Measurements from ENCODE around the gene FGF2. TPM values are rescaled to one million over a fixed set of nuclear protein-coding genes. Genes with fewer than 3 reads are reported as not detected.

FGF2 gene
- polyA plus RNA-seq, 4 donors, result 9.3 to 12.7 (median 10.2) TPM

DNA sequence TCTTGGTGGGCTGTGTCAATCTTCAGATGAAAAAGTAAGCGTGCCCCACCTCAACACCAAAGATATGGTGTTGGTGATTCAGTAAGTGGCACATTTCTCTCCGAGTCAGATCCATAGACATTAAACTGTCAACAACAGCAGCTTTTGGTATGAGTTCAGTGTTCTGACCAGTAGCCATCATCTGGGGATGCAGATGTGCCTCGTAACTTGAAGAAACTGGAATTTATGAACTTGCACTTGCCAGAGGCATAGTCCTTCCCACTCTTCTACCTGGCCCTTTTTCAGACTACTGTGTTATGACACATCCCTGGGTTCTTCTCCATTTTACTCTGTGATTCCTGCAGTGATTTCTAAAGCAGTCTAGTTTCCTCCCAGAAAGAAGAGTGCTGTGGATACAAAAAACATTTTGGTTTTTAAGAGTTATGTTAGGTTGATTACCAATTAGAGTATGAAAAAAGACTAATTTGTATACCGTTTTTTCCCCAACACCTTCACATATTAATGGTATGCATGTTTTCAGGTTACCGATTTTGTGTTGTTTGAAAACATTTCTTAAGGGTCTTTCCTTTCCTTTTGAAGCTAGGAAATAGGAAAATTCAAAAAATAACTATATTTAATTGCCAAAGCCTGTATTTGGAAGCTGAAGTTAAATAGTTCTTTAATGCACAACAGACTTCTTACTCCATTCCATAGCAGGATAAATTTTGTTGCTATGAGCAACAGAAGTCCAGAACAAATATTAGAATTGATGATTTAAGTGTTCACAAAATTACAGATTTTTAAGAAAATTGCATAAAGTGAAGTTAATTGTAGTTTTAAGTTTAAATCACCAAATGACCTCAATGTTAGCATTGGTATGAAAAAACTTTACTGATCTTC, 56.5 kb downstream of the FGF2 start:
- no peak for DNase-seq (ENCODE audit: low read depth in 4 of 4, low spot score in 3 of 4)

DNA sequence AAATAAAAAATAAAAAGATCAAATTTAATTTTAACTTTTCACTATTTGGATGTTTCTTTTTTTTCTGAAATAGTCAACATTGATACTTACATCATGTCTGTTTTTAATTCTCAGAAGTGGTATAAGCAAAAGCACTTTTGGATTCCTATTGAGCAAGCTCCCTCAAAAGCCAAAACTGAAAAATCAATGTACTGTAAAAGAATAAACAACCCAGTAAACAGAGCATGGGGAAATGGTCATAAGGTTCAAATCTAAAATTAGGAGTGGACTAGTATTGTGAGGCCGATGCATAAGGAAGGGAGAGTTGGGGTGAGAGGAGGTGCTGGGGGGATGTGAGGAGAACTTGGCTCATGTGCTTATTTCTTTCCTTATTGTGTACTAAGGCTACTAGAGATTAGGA, 57.9 kb downstream of the FGF2 start:
- no peak for DNase-seq (ENCODE audit: low read depth in 4 of 4, low spot score in 3 of 4)

DNA sequence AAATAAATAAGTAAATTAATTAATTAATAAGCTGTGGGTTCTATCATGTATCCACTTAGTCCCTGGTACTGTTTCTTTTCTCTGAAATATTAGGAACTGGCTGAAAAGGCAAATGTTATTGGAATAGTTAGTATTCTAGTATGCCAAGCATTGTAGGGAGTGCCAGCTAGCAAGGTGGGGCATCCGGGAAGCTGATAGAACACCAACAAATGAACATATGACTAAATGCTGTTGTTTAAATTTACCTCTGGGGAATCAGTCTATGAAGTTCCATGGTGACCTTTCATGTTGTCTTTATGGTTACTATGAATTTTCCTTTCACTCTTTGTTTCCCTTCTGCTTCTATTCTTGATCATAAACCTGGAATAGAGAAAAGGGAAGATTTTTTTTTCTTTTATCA, 63.1 kb downstream of the FGF2 start:
- DNase-seq (ENCODE audit: low read depth in 4 of 4, low spot score in 3 of 4), result no peak

DNA sequence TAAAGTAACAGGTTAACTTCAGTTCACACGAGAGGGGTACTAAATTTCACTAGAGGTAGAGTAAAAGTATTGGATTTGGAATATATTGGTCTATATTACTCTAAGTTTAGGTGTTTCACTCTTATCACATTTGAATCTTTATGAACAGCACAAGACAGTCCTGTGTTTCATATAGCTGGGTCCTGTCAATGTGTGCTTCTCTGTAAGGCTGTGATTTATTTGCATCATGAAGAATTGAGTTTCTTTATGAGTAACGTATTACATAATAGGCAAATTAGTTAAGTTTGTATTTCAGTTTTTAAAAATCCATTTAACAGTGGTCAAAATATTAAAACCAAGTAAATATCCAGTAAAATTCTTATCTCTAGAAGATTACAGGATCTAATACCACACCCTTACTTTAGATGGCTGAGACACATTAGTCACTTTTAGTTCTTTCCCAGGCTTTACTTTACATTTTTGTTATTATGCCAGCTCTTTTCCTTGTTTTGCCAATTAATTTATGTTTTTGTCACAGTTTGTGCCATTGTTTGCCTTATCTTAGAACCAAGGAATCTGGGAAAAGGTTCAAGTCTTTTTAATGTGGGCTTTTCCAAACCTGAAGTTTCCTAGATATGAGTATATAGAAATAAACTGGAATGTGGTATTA, 63.6 kb downstream of the FGF2 start:
- DNase-seq (ENCODE audit: low read depth in 4 of 4, low spot score in 3 of 4), result no peak

DNA sequence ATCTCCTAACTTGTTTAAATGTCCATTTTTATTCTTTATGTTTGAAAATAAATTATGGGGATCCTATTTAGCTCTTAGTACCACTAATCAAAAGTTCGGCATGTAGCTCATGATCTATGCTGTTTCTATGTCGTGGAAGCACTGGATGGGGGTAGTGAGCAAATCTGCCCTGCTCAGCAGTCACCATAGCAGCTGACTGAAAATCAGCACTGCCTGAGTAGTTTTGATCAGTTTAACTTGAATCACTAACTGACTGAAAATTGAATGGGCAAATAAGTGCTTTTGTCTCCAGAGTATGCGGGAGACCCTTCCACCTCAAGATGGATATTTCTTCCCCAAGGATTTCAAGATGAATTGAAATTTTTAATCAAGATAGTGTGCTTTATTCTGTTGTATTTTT, 68.2 kb downstream of the FGF2 start:
- DNase-seq (ENCODE audit: low read depth in 4 of 4, low spot score in 3 of 4), result no peak

DNA sequence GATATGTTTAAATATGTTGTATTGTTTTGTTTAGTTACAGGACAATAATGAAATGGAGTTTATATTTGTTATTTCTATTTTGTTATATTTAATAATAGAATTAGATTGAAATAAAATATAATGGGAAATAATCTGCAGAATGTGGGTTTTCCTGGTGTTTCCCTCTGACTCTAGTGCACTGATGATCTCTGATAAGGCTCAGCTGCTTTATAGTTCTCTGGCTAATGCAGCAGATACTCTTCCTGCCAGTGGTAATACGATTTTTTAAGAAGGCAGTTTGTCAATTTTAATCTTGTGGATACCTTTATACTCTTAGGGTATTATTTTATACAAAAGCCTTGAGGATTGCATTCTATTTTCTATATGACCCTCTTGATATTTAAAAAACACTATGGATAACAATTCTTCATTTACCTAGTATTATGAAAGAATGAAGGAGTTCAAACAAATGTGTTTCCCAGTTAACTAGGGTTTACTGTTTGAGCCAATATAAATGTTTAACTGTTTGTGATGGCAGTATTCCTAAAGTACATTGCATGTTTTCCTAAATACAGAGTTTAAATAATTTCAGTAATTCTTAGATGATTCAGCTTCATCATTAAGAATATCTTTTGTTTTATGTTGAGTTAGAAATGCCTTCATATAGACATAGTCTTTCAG, 68.8 kb downstream of the FGF2 start:
- DNase-seq (ENCODE audit: low read depth in 4 of 4, low spot score in 3 of 4), result no peak

DNA sequence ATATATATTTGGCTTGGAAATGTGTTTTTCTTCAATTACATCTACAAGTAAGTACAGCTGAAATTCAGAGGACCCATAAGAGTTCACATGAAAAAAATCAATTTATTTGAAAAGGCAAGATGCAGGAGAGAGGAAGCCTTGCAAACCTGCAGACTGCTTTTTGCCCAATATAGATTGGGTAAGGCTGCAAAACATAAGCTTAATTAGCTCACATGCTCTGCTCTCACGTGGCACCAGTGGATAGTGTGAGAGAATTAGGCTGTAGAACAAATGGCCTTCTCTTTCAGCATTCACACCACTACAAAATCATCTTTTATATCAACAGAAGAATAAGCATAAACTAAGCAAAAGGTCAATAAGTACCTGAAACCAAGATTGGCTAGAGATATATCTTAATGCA, 69.6 kb downstream of the FGF2 start:
- no peak for DNase-seq (ENCODE audit: low read depth in 4 of 4, low spot score in 3 of 4)

DNA sequence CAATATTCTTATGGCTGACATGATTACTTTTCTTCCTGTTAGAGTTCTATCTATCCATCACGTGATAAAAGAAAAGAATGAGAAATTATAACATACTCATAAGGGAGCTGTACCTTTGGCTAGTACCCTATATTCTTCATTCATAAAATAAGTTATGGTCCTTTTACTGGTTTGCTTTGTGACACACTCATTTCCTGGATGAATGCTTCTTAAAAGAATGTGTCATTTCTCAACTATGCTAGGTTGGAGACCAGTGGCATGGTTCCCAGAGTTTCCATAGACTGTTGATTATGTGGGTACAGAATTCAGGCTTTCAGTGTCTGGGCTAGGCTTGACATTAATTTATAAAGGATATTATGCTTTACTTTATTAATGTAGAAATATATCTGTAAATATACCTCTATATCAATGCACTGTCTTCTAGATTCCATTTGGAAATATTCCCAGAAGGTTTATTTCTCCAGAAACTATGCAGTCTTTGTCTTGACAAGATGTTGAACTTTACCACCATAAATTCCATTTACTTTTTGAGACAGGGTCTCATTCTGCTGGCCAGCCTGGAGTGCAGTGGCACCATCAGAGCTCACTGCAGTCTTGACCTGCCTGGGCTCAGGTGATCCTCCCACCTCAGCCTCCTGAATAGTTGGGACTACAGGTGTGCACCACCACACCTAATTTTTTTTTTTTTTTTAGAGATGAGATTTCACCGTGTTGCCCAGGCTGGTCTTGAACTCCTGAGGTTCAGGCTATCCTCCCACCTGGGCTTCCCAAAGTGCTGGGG, 71.9 kb downstream of the FGF2 start:
- no peak for DNase-seq (ENCODE audit: low read depth in 4 of 4, low spot score in 3 of 4)

DNA sequence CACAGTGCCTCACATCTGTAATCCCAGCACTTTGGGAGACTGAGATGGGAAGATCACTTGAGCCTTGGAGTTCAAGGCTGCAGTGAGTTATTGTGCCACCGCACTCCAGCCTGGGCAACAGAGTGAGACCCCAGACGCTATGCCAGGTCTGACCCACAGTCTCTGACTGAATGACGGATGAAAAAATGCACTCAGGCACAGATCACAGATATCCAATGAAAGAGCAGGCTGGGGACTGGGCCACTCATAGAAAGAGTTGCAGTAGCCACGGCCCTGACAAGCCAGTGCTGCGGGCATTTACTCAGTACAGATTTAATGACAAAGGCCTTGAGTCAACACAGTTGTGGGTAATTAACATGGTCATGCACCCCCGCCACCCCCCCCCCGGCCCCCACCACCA, 73.1 kb downstream of the FGF2 start:
- no peak for DNase-seq (ENCODE audit: low read depth in 4 of 4, low spot score in 3 of 4)

DNA sequence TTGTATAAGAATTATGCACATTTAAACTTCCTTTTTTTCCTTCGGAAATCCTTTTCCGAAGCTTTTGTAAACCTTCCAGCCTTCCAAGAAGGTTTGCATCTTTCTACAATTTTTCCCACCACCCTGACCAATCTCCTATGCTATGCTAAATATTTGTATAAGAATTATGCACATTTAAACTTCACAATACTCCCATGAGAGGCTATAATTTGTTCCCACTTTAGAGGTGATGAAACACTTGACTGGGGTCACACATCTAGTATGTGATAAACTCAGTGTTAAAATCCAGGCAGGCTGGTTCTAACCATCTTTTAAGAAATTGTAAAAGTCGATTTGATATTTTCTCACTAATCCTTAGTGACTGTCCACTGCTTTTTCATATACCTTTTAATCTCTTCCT, 73.7 kb downstream of the FGF2 start:
- no peak for DNase-seq (ENCODE audit: low read depth in 4 of 4, low spot score in 3 of 4)

DNA sequence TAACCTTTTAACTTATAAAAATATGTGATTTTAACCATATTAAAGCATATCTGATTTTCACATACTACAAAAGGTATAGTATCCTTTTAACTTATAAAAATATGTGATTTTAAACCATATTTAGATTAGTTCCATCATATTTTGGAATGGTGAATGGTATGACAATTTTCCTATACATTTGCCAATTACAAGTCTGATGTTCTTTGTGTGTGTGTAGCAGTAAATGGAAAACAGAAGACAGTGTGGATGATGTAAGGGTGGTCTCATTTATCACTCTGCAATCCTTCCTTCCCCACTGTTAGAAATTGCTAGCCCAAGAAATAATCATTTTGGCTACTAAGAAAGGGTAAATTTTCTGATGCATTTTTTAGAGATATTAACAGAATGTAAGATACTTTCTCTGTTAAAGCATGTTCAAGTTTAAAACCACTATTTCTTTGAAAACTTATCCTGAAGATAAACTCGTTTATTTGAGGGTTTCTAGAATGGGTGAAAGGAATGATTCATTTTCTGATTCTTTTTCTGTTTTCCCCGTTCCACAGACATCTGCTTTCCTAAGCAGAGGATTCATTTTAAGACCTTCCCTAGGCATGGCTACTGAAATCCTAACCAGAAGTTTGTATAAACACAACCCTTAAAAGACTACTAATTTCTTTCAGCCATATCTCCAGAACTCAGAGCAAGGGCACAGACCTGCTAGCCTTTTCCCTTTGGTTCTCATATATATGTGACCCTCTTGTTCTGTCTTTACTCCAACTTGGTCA, 74.8 kb downstream of the FGF2 start:
- no peak for DNase-seq (ENCODE audit: low read depth in 4 of 4, low spot score in 3 of 4)

DNA sequence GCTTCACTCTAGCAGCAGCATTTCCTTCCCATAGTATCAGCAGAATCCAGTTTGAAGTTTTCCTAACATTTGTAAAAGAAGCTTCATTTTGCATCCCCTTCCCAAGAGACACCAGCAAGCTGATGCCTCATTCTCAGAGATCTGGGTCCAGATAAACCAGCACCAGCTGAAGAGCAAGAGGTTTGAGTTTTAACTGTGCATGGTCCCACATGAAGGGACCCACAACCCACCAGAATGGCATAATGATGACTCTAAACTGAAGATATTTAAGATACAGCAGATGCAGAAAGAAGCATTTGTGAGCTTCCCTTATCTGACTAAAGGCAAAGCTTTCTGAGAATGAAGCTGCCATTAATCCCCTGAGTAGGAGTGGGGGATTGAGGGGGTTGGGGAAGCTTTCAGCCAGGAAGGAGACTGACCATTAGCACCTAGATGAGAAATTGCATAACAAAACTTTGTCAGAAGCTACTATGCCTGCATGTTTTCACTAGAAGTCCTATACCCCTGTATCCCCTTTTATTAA, 77.2 kb downstream of the FGF2 start:
- DNase-seq (ENCODE audit: low read depth in 4 of 4, low spot score in 3 of 4), result no peak

DNA sequence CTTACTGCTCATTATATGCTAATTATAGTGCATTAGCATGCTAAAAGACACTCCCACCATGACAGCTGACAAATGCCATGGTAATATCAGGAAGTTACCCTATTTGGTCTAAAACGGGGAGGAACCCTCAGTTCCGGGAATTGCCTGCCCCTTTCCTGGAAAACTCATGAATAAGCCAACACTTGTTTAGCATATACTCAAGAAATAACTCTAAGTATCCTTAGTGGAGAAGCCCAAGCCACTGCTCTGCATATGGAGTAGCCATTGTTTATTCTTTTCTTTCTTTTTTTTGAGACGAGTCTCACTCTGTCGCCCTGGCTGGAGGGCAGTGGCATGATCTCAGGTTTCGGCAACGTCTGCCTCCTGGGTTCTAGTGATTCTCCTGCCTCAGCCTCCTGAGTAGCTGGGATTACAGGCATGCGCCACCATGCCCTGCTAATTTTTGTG, 80.3 kb downstream of the FGF2 start:
- no peak for DNase-seq (ENCODE audit: low read depth in 4 of 4, low spot score in 3 of 4)

DNA sequence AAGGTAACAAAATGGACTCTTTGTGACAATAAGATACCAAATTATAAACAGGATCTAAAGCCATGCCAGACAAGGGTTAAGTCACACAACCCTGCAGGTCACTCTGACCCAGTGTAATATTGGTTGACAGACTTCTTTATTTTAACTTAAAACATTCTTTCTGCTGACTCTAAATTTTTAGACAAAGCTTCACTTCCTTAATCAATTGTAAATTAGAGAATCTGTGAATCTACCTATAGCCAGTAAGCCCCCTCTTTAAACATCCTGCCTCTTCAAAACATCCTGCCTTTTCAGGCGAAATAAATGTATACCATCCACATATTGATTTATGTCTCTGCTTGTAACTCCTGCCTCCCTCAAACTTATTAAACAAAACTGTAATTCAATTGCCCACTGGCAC, 81.6 kb downstream of the FGF2 start:
- no peak for DNase-seq (ENCODE audit: low read depth in 4 of 4, low spot score in 3 of 4)

DNA sequence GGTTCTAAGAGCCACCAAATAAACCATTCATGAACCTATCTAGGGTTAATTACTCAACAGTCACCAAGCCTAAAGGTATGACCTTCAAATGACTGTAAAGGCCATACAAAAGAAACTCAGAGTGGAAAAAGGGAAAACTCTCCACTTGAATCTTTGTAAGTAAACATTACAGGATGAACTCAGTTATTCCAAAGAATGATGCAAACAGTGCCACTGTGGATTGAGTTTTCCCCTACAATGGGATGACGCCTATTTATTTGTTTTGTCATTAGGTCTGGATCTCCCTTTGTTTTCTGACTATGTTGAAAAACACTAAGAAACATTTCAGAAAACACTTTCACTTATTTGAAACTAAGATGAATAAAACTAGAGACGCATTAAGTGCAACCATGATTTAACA, 83.1 kb downstream of the FGF2 start:
- no peak for DNase-seq (ENCODE audit: low read depth in 4 of 4, low spot score in 3 of 4)

DNA sequence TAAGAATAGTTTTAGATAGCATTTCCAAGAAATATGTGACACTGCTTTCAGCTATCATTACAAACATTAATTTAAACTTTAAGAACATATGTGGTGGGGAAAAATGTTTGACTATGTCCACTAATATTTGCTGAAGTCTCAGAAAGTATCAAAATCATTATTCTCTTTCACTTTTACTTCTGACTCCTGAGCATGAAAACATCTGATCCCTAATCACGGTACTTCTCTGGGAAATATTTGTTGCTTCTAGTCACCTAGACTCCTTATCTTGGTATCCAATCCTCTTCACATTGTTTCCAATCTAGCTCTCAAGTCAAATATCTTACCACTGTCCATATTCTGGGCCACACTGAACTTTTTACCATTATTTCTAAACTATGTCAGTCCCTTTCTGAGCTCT, 85.0 kb downstream of the FGF2 start:
- no peak for DNase-seq (ENCODE audit: low read depth in 4 of 4, low spot score in 3 of 4)

DNA sequence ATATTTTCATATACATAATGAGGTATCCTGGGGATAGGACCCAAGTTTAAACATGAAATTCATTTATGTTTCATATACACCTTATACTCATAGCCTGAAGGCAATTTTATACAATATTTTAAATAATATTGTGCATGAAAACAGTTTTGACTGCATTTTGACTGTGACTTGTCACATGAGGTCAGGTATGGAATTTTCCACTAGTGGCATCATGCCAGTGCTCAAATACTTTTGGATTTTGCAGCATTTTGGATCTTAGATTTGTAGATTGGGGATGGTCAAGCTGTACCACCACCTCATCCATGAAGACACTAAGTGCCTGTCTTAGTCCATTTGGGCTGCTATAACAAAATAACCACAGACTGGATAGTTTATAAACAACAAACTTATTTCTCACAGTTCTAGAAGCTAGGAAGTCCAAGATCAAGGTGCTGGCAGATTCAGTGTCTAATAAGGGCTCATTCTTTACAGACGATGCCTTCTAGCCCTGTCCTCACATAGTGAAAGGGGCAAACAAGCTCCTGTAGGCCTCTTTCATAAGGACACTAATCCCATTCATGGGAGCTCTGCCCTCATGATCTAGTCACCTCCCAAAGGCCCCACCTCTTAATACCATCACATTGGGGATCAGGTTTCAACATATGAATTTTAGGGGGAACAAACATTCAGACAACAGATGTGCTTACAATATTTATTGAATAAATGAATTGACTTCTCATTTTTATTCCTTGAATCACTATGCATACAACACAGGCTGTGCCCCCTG, 86.4 kb downstream of the FGF2 start:
- no peak for DNase-seq (ENCODE audit: low read depth in 4 of 4, low spot score in 3 of 4)

DNA sequence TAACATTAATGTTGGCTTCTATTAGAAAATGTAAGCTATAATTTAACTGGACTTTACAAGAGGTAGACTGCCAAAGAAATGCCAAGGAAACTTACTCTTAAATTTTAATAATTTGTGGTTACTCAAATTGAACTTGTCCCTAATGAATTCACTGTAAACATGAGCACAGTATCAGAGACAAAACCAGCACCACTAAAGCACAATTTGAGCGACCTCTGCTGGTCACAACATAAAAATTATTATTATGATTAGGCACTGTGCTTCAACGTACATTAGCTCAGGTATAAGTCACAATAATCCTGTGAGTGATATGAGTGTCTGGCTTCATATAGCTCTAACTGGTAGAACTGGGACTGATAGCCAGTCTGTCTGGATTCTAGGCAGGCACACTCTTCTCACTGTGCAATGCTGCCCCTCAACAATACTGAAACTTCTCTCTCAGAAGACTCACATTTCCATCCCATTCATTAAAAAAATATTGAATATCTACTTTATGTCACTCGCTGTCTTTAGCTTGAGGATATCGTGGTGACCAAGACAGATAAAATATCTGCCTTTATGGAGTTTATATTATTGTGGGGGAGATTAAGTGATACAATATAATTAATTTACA, 87.8 kb downstream of the FGF2 start:
- DNase-seq (ENCODE audit: low read depth in 4 of 4, low spot score in 3 of 4), result no peak

DNA sequence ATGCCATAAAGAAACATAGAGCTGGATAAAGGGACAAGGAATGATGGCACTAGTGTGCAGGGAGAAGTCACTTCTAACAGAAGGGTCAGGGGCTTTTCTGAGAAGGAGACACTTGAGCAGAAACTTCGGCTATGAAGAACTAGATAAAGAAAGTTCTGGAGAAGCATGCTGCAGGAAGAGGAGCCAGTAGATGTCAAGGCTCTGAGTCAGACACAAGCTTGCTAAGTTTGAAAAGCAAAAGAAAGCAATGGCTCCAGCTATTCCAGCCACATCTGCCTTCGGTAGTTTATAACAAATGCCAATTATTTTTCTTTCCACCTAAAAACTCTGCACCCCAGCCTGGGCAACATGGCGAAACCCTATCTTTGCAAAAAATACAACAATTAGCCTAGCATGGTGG, 88.3 kb downstream of the FGF2 start:
- no peak for DNase-seq (ENCODE audit: low read depth in 4 of 4, low spot score in 3 of 4)
